GOT3 (cell line): ENCODE measurements around the gene DNAJB11.
A peak's percentile ranks its signal among the peaks of the same experiment; 100 is the strongest.

Source experiments
- DNase-seq: peaks from one replicate; lab custom pipeline; 2025; ENCODE audit warnings: mixed read lengths; lab: John Stamatoyannopoulos, UW

The DNAJB11 gene

GRCh38 chr3:186596568-186597287, 26.2 kb downstream of the DNAJB11 start:
- no peak for DNase-seq

GRCh38 chr3:186598108-186598784, 27.7 kb downstream of the DNAJB11 start:
- DNase-seq, result no peak

- DNase-seq, result no peak
Observed at GRCh38 chr3:186598794-186599141, 28.2 kb downstream of the DNAJB11 start.

- DNase-seq, result no peak
Observed at GRCh38 chr3:186599142-186599784, 28.7 kb downstream of the DNAJB11 start.

- no peak for DNase-seq
Observed at GRCh38 chr3:186599785-186600166, 29.3 kb downstream of the DNAJB11 start.

GRCh38 chr3:186600896-186601295, 30.4 kb downstream of the DNAJB11 start:
- no peak for DNase-seq

- DNase-seq, result no peak
Observed at GRCh38 chr3:186603159-186603558, 32.6 kb downstream of the DNAJB11 start.

GRCh38 chr3:186605078-186605477, 34.6 kb downstream of the DNAJB11 start:
- no peak for DNase-seq

- DNase-seq, result no peak
Observed at GRCh38 chr3:186605561-186606545, 35.3 kb downstream of the DNAJB11 start.

- no peak for DNase-seq
Observed at GRCh38 chr3:186608624-186609215, 38.2 kb downstream of the DNAJB11 start.

GRCh38 chr3:186609247-186609868, 38.8 kb downstream of the DNAJB11 start:
- DNase-seq, result no peak

GRCh38 chr3:186612065-186612464, 41.5 kb downstream of the DNAJB11 start:
- DNase-seq, result no peak

GRCh38 chr3:186612721-186613636, 42.5 kb downstream of the DNAJB11 start, which contains the start of gene AHSG:
TSS of gene AHSG (plus strand) at chr3:186613060. CDS start at chr3:186613142, 82 bp downstream.
- no peak for DNase-seq

- DNase-seq, result no peak
Observed at GRCh38 chr3:186613637-186614265, 43.2 kb downstream of the DNAJB11 start.

- DNase-seq, result no peak
Observed at GRCh38 chr3:186614266-186614596, 43.7 kb downstream of the DNAJB11 start.

GRCh38 chr3:186614597-186615483, 44.3 kb downstream of the DNAJB11 start:
- peak; percentile 28 for DNase-seq

- no peak for DNase-seq
Observed at GRCh38 chr3:186616299-186616617, 45.7 kb downstream of the DNAJB11 start.

GRCh38 chr3:186617036-186617946, 46.8 kb downstream of the DNAJB11 start:
- peak; percentile 86 for DNase-seq
